ENCODE results near the gene PLXDC2.

The PLXDC2 gene

DNA sequence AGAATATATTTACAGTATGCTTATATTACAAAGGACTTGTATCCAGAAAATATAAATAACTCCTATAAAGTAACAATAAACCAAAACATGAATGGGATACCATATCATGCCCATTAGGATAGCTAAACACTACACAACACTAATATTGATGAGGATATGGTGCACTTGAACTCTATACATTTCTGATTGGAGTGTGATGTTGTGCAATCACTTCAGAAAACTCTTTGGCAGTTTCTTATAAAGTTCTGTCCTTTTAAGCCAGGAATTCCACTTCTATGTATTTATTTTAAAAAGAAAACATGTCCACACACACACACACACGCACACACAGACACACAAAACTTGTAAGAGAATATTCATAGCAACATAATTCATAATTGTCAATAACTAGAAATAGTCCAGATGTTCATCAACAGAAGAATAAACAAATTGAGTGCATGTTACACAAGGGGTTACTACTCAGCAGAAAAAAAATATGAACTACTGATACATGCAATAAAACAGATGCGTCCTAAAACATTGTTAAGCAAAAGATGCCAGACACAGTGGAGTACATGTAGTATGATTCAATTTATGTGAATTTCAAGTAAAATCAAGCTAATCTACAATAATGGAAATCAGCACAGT is 416.0 kb downstream of the PLXDC2 start:
- no peak for DNase-seq

DNA sequence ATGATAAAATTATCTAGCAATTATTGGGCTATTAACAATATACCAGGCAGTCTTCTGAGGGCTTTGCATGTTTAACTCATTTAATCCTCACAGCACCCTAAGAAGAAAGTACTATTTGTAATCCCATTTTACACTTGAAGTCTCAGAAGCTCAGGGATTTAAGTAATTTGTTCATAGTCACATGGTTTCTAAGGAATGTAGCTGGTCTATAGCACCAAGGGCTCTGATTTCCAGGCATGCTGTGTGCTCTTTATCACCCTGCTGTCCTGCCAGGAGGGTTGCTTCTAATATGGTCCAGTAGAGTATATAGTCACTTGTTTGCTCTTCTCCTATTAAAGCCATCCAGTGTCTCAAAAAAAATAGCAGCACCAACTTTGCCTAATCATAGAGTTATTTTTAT is 417.2 kb downstream of the PLXDC2 start:
- no peak for DNase-seq

DNA sequence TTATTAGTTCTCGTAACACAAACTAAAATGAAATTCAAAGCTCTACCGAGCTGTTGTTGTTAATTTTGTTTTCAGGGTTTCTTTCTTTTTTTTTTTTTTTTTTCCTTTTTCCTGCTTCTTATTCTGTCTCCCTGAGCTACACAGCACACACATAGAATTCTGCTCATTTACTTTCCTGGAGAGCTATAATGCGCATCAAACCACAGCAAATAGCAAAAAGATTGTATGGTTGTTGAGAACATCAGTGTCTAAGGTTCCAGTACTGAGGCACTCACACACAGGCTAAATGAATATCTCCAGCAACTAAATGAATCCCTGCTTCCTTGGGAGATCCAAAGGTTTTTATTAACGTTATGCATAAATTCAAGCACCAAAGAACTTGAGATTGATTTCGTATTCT is 418.3 kb downstream of the PLXDC2 start:
- no peak for DNase-seq

DNA sequence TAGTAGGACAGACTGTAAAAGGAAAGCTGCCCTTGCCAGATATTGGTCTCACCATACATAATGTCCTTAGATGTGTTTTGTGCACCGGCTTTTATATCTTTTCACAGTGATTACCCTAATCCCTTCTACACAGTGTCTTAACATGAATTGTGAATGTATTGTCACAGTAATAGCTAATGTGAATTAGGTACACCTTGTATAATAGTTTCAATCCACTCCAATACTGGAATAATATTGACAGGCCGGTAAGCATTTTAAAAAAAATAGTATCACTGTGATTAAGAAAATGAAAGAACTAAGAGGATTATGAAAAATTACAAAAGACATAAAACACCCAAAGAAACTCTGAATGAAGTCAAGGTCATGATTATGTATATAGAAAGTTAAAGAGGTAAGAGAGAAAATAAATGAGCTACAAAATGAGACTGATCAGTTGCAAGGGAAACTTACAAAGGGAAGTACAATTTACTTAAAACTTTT is 420.9 kb downstream of the PLXDC2 start:
- DNase-seq, result no peak

DNA sequence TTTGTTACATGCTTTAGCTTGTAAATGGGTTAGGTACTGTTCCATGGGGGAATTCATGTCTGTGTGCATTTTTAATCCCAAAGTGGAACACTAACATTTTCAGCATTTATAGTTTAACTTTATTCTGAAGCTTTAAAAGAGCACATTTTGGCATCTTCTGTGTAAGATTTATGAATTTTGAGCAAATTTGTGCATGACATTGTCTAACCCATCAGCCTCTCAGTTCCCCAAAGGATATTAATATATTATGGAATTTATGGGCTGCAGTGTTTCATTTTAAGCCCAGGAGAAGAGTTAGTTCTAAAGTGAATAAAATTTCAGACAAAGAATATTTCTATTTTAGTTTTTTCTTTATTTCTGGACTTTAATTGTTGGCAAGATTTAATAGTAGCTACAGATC is 421.4 kb downstream of the PLXDC2 start:
- no peak for DNase-seq

DNA sequence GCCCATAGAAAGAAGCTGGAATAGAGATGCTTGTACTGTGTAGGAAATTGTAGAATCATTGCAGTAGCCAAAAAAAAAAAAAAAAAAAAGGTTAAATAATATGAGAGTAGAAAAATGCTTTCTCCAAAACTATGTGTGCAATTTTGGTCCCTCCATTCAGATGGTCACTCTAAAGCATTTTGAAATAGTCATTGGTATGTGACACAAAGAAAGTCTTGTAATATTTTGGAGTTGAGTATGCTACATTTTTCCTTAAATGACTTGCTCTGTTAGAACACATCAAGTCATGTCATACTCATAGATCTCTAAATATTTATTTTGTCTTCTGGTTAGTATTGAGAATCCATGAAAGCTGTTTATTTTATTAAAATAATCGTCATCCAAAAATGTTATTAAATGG is 424.4 kb downstream of the PLXDC2 start:
- DNase-seq, result no peak

DNA sequence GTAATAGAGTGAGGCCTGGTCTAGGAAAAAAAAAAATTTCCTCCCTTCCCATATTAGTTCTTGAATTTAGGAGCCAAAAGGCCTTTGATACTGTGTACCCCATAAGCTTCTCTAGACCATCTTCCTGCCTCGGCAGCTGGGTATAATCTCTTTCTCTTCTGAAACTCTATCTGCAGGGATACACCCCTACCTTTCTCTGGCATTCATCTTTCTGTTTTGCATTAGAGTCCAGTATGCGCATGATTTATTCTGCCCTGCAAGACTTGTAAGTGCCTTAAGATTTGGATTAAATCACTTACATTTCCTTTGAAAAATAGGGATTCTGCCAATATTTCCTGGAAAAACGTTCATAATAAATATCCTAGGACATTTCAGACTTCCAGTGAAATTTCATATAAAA is 431.2 kb downstream of the PLXDC2 start:
- DNase-seq, result no peak

DNA sequence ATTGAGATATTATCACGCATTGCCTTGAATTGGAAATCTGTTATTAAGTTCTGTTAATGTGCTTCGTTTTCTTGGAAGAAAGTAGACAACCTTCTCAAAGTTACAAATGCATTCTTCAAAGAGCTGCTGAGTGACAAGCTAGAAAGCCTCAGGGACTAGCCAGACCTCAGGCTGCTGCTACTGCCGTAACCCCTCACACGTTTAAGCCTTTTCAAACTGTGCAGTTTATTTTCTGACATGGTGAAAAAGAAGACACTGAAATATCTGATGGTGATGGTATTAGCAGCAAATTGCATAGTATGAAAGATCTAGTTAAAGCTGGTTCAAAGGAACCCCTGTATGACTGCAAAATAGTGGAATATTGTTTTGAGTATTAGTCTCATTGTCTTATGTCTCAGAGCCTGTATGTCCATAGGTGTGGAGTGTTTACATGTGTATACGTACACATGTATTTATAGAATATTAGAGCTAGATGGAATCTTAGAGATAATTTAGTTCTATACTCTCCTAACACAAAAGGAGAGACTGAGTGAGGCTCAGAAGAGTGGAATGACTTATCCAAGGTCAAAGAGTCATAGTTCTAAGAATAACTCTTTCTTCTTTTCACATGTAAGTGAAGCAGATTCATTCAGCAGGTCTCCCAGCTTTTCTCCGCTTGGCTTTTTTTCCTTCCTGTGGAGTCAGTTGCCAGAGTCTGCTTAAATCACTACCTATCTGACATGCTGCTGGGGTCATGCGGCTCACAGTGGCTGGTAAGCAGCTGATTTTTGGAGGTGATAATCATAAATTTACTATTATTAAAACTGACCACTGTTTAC is 431.9 kb downstream of the PLXDC2 start:
- DNase-seq, result no peak

DNA sequence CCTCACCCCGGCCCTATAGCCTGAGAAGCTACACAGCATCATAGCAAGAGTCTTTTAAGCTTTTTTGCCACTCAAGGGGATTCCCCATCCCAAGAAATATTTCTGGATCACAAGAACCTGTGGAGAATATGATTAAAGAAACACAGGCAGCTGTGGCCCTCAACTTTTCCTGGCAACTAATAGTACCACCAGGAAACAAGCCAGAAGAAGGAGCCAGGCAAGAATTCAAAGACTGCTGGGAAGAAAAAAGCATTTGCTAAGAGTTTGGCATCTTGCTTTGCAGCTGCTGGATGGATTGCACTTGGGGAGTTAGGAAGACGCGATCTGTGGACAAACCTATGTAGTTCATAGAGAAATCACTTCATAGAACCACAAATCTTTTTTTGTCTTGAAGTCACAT is 437.8 kb downstream of the PLXDC2 start:
- no peak for DNase-seq

DNA sequence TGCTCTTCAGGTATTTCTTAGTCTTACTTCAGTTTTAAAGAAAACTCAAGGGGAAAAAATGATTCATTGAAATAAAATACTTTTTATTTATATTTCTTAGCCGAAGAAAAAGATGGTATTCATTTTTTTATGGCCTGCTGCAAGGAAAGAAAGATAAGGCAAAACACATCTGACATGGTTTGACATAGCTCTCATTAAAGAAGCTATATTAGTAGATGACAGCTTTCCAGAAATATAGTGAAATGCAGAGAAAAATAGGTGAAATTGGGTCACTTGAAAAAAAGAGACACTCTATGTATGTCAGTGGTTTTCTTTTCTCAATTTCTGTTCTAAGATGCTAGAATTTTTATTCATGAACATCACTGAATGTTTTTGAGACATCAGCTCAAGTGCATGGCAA is 438.3 kb downstream of the PLXDC2 start:
- no peak for DNase-seq

DNA sequence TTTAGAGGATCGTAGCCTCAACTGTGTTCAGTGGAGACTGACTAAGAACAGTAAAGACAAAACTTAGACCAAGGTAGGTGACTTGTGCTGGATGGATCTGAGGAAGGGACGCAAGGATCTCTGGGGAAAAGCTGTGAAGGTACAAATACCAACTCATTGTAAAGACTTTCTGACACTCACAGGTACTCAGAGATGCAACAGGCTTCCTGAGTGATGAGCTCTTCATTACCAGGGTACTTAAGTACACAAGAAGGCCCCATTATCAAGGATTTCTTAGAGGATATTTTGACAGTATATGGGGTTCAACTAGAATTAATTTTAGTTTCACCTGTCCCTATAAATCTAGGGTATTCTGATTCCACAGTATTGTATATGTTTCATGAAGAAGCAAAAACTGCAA is 440.7 kb downstream of the PLXDC2 start:
- DNase-seq, result no peak

DNA sequence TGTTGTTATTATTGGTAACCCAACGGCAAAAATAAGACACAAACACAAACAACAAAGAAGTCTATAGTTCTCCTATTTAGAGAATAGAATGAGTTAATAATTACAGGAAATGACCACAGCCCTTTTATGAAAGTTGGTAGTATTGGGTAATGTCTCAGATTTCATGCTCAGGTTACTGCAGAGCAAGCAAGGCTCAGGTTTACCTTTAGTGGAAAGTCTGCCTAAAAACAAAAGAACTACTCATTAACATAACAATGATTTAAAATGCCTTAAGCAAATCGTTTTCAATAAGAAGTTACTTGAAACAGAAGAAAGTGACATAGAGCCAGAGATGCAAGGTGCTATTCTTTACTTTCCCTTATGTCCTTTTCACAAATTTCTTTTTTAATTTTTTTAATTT is 441.2 kb downstream of the PLXDC2 start:
- DNase-seq, result no peak

DNA sequence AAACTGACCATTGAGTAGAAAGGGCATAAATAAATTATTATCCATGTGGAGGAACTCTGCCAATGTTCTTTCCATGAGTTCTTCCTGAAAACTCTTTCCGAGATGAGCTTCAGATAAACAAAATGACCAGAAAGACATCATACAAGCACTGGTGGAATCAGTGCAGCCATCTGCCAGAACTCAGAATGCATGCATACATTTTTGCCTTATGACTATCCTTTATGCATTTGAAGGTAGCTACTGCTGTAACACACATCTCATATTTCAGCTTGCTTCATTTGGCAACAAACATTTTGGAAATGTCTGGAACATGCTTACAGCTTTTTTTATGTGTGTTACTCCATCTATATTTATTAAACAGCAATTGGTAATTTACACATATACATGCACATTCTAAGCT is 448.9 kb downstream of the PLXDC2 start:
- DNase-seq, result no peak

DNA sequence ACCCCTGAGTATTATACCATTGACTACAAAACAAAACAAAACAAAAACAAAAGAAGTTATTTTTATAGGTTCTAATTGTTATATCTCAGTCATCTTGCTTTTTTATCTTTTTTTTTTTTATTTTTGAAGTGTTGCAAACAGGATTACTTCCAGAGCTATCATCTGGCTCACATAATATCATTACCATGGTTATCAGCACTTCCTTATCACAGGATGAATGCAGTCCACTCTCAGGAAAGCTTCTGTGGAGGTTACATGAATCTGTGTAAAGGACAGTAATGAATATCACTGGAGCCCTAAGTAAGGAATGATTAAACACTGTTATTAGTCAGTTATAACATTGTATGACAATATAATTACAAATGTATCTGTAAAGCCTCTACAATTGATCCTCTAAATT is 451.5 kb downstream of the PLXDC2 start:
- no peak for DNase-seq

DNA sequence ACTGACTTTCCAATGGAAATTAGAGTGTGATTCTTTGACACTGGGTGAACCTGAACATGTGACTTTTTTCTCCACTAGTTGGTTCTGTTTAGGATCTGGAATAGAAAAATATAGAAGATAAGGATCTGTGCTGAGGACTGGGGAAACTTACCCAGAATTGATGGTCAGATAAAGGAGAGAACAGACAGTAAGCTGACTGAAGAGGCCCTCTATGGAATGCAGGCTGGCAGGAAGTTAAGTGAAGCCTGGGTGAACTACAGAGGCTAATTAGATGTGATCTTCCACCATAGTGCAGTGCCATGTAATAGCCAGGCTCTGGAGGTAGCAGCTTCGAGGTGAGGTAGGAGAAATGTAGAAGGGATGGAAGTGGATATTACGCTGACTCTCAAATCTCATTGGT is 455.3 kb downstream of the PLXDC2 start:
- no peak for DNase-seq

DNA sequence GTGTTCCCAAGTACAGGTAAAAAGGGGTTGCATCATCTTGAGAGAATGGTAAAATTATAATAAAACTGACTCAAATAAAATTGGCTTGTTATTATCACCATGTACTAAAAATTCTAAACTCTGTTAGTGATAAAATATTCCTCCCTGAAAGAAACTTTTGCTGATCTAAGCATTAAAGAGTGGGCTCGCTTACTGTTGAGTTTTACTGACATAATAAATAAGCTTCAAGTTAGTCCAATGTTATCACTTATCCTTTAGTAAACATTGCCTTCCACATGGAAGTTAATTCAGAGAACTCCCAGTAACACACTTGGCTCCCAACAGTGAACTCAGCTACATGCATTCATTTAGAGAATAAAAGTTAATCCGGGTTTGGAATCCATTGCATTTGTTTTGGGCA is 456.4 kb downstream of the PLXDC2 start:
- no peak for DNase-seq

DNA sequence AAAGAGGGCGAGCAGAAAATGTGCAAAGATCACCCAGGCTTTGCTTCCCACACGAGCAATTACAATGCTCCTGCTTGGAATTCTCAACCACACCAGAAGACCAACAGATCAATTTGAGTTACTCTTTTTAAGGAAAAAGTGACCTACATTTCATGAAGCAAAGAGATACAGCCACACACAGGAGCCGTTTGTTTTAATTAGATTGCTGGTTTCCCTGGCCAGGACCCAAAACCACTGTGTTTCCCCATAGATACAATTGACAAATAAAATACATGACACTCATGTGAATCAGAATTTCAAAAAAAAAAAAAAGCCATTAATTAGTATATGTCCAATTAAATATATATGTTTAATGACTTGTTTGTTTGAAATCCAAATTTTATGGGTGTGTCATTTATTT is 458.3 kb downstream of the PLXDC2 start:
- no peak for DNase-seq

DNA sequence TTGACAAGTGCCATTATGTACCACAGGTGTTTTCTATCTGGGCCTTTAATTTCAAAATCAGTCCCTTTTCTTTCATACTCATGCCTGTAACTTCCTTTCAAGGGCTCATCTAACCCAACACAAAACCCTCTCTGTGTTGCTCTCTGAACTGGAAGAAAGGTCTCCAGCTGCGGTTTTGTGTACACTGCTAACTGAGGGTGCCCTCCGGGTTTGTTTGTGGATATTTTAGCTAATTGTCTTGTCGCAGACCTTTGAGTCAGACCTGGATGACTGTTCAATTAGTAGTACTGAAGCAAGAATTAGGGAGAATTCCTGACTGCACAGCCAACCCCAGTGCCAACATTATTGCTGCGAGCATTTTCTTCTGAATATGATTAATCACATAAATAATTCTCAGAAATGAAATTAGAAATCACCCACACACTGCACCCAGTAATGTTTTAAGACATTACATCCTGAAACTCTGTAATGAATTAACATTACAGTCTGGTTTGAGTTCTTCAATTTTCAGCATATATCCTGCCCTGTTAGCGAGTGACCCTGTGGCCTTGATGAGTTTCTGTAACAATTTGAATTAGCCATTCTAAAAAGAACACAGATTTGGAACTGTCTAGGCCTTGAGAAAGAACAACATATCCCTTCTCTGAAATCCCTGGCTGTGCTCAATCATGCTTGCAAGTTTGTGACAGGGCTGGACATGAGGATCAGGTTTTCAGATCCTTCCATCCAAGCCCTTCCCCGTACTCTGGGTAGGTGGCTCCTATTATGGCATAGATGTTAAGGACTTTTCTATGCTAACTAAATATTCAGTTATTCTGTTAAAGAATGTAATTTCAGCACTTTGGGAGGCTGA is 460.1 kb downstream of the PLXDC2 start:
- DNase-seq, result no peak

DNA sequence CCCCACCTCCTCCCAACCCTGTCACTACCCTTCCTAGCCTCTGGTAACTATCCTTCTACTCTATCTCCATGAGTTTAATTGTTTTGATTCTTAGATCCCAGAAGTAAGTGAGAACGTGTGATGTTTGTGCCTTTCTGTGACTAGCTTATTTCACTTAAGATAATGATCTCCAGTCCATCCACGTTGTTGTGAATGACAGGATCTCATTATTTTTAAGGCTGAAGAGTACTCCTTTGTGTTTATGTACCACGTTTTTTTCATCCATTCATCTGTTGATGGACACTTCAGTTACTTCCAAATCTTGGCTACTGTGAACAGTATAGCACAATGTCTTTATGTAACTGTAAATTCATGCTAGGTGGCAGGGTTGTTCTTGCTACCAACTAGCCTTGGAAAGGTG is 461.6 kb downstream of the PLXDC2 start:
- DNase-seq, result no peak

DNA sequence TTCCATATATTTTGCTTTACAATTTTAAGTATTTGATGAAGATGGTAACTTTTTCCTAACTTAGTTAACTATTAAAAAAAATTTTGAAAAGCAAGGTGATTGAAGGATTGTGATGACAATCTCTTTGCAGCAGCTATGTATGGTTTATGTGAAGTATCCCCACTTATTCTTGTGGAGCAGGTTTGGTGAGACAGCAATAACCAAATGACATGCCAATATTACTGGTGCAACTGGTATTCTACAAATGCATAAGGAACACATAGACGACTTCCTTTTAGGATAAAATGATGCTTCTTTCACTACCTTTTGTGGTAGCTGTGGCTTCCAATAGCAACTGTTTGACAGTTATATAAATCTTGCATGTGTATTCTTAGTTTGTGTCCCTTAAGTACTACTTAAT is 465.3 kb downstream of the PLXDC2 start:
- no peak for DNase-seq

DNA sequence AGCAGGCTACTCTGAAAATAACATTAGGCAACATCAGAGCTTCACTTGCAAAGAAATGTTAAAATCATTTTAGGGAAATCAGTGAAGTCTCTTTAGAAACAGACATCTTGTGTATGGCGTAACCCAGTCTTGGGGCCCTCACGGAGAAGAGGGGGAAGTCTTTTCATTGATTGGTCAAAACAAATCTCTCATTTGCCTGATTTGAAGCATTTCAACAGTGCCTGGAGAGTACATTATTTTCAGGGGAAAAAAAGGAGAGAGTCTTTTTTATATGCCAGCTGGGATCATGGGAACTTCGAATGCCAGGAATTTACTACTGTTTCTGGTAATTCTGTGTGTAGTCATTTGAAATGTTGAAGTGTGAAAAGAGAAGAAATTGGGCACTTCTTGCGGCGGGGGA is 471.4 kb downstream of the PLXDC2 start:
- no peak for DNase-seq

DNA sequence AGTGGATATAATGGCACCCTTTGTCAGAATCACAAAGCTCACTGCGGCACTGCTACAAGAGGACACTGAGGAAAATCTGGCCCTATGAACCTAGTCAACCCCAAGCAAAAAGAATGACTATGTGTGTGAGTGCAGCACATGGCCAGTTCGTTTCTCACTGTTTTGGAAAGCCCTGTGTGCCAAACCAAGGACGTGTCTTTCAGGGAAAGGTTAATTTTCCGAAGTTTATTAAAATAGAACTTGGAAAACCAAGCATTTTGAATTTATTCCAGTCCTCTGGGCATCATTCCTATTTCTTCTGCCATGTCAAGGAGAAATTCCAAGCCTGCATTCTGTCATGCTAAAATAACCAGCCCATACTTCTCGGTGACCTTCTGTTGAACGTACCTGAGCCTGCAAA is 471.8 kb downstream of the PLXDC2 start:
- no peak for DNase-seq

DNA sequence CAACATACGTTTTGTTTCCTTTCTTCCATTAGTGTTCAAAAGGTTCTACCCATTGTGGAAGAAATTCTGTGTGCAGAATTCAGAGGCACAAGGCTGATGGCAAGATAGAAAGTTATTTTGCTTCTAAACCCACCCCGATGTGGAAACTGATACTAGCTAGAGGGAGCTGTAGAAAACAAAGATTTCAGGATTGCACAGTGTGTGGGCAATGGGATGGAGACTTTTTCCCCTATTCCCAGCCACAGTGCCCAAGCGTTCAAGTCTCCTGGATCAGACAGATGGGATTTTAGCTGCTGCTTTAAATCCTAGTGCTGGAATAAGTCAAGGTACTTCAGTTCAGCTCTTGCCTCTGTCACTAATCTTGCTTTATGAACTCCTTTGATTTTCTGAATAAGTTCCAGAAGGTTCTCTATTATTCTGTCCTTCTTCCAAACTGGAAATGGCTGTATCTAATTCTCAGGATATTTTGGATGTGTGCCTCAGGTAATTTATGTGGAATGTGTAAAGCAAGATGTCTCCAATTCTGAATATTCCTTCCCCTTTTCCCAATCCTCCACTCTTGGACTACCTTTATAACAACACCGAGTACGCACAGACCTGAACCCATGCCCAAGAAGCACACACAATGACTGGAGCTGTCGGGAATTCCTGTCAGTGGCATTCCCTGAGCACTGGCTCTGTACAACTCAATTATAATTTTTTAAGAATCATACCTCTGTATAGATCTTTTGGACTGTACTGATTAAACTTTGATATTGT is 473.0 kb downstream of the PLXDC2 start:
- no peak for DNase-seq

Measured in CD4-positive, alpha-beta T cell treated with Interleukin-21 for 1 hour (primary cell).